HEK293T (cell line): ENCODE results near the gene TPSG1.

Experiments
- BHLHE40 ChIP-seq: fragments of 450-650 bp; IDR thresholded peaks from 2 replicates; pipeline ENCODE4 v1.6.1; 2016; ENCODE audit warnings: mild to moderate bottlenecking, moderate library complexity, borderline replicate concordance
- FOXA1 ChIP-seq: fragments of 450-650 bp; IDR thresholded peaks from 2 replicates; pipeline ENCODE4 v1.6.1; 2016; ENCODE audit warnings: mild to moderate bottlenecking
- ZNF384 ChIP-seq: fragments of 450-650 bp; IDR thresholded peaks from 2 replicates; pipeline ENCODE4 v1.6.1; 2016

- TF ChIP-seq FOXA1 (no peak), ZNF384 (no peak), BHLHE40 (no peak)
Measured at GRCh38 chr16:1264345-1265089, 39.4 kb upstream of the TPSG1 start.
